HL-60/S4 treated with retinoic acid at 250 ng/mL for 4 days and 3 days (cell line): ENCODE results near the gene DENND1B.
"Not testable (repeated sequence)": the region's sequence is repeated elsewhere in the genome, so short reads cannot be mapped to it uniquely, and the experiment has no call there.

Source experiments
- in situ Hi-C: fragments of 300-500 bp; cut with MboI; formaldehyde crosslinking; loops from 2 replicates; pipeline ENCODE4 v1.7.0; 2022; ENCODE audit warnings: low sequenced_read_pairs

The DENND1B gene

GRCh38 chr1:197575531-197575930 is 199.7 kb downstream of the DENND1B start:
- in situ Hi-C loops, result not testable (repeated sequence)

GRCh38 chr1:197572169-197572568 is 203.1 kb downstream of the DENND1B start:
- in situ Hi-C loops, result no loop called here

GRCh38 chr1:197567442-197567841 is 207.8 kb downstream of the DENND1B start:
- in situ Hi-C loops, result no loop called here

GRCh38 chr1:197561041-197561440 is 214.2 kb downstream of the DENND1B start:
- in situ Hi-C loops, result no loop called here

- in situ Hi-C loops, result no loop called here
Measured at GRCh38 chr1:197559655-197560054, 215.6 kb downstream of the DENND1B start.

- in situ Hi-C loops, result no loop called here
Measured at GRCh38 chr1:197559244-197559643, 216.0 kb downstream of the DENND1B start.

- in situ Hi-C loops, result no loop called here
Measured at GRCh38 chr1:197557302-197557701, 218.0 kb downstream of the DENND1B start.

GRCh38 chr1:197553281-197553680 is 222.0 kb downstream of the DENND1B start:
- in situ Hi-C loops, result no loop called here

GRCh38 chr1:197546989-197547388 is 228.3 kb downstream of the DENND1B start:
- in situ Hi-C loops, result no loop called here

- in situ Hi-C loops, result no loop called here
Measured at GRCh38 chr1:197544553-197544952, 230.7 kb downstream of the DENND1B start.

- in situ Hi-C loops, result no loop called here
Measured at GRCh38 chr1:197544130-197544529, 231.2 kb downstream of the DENND1B start.

- in situ Hi-C loops, result no loop called here
Measured at GRCh38 chr1:197541411-197541810, 233.9 kb downstream of the DENND1B start.

- in situ Hi-C loops, result no loop called here
Measured at GRCh38 chr1:197526736-197527371, 248.4 kb downstream of the DENND1B start.

GRCh38 chr1:197521118-197521739 is 254.1 kb downstream of the DENND1B start:
- in situ Hi-C loops, result loop anchor here (25.0 kb wide), 1 partner anchor 941 kb away; no protein-coding TSS in a partner anchor

- in situ Hi-C loops, result loop anchor here (25.0 kb wide), 1 partner anchor 942 kb away; no protein-coding TSS in a partner anchor
Measured at GRCh38 chr1:197519741-197520334, 255.4 kb downstream of the DENND1B start.

- in situ Hi-C loops, result loop anchor here (25.0 kb wide), 1 partner anchor 947 kb away; no protein-coding TSS in a partner anchor
Measured at GRCh38 chr1:197515421-197515820, 259.9 kb downstream of the DENND1B start.

GRCh38 chr1:197510691-197511378 is 264.4 kb downstream of the DENND1B start:
- in situ Hi-C loops, result loop anchor here (25.0 kb wide), 1 partner anchor 951 kb away; no protein-coding TSS in a partner anchor

- in situ Hi-C loops, result no loop called here
Measured at GRCh38 chr1:197496722-197497121, 278.6 kb downstream of the DENND1B start.

- in situ Hi-C loops, result not testable (repeated sequence)
Measured at GRCh38 chr1:197491505-197491904, 283.8 kb downstream of the DENND1B start.

GRCh38 chr1:197486946-197487345 is 288.3 kb downstream of the DENND1B start:
- in situ Hi-C loops, result no loop called here

GRCh38 chr1:197485790-197486189 is 289.5 kb downstream of the DENND1B start:
- in situ Hi-C loops, result no loop called here
